ENCODE results near the gene TCTN2.

Gene TCTN2

GRCh38 chr12:123667771-123668170, 3.1 kb upstream of the TCTN2 start:
- no peak overlapping the region for H3K4me3 ChIP-seq (ENCODE audit: insufficient read length, low read depth)
- no peak overlapping the region for H3K9ac ChIP-seq (ENCODE audit: insufficient read length, low read depth)
- peaks cover 9% of the 10 kb centered on the region for H3K27me3 ChIP-seq (ENCODE audit: insufficient read depth, insufficient read length)
- TF ChIP-seq YY1 (IDR thresholded peaks at IDR 0.05; ENCODE audit: insufficient read depth, insufficient read length) (no peak), ZNF274 (IDR thresholded peaks at IDR 0.05; ENCODE audit: low read depth, low read length) (no peak), SUZ12 (IDR thresholded peaks at IDR 0.05; ENCODE audit: extremely low read depth, insufficient read depth, insufficient read length) (no peak)
- no peak for DNase-seq (ENCODE audit: low read depth, low spot score)
- peaks cover 3% of the 10 kb centered on the region for H3K4me1 ChIP-seq (ENCODE audit: insufficient read depth, insufficient read length)
- H3K36me3 ChIP-seq (ENCODE audit: insufficient read depth, insufficient read length, low read length), result peaks cover 6% of the 10 kb centered on the region
- no peaks in the 10 kb centered on the region for H3K9me3 ChIP-seq (ENCODE audit: insufficient read depth, low read length)

- H3K9ac ChIP-seq (ENCODE audit: insufficient read length, low read depth), result peak overlapping the region; percentile 86
- peak overlapping the region; percentile 91 for H3K4me3 ChIP-seq (ENCODE audit: insufficient read length, low read depth)
- no peak for TF ChIP-seq YY1 (IDR thresholded peaks at IDR 0.05; ENCODE audit: insufficient read depth, insufficient read length)
- TF ChIP-seq ZNF274 (IDR thresholded peaks at IDR 0.05; ENCODE audit: low read depth, low read length), result no peak
- no peak for TF ChIP-seq SUZ12 (IDR thresholded peaks at IDR 0.05; ENCODE audit: extremely low read depth, insufficient read depth, insufficient read length)
- H3K36me3 ChIP-seq (ENCODE audit: insufficient read depth, insufficient read length, low read length), result peaks cover 29% of the 10 kb centered on the region
- H3K9me3 ChIP-seq (ENCODE audit: insufficient read depth, low read length), result no peaks in the 10 kb centered on the region
- H3K27me3 ChIP-seq (ENCODE audit: insufficient read depth, insufficient read length), result peaks cover 9% of the 10 kb centered on the region
- DNase-seq (ENCODE audit: low read depth, low spot score), result no peak
- peaks cover 3% of the 10 kb centered on the region for H3K4me1 ChIP-seq (ENCODE audit: insufficient read depth, insufficient read length)
Measured at GRCh38 chr12:123671876-123672275, 963 bp downstream of the TCTN2 start.

GRCh38 chr12:123675436-123675835, 4.5 kb downstream of the TCTN2 start:
- peaks cover 9% of the 10 kb centered on the region for H3K27me3 ChIP-seq (ENCODE audit: insufficient read depth, insufficient read length)
- H3K9me3 ChIP-seq (ENCODE audit: insufficient read depth, low read length), result no peaks in the 10 kb centered on the region
- no peak for DNase-seq (ENCODE audit: low read depth, low spot score)
- peaks cover 43% of the 10 kb centered on the region for H3K36me3 ChIP-seq (ENCODE audit: insufficient read depth, insufficient read length, low read length)
- no peak for TF ChIP-seq SUZ12 (IDR thresholded peaks at IDR 0.05; ENCODE audit: extremely low read depth, insufficient read depth, insufficient read length)
- TF ChIP-seq YY1 (IDR thresholded peaks at IDR 0.05; ENCODE audit: insufficient read depth, insufficient read length), result no peak
- TF ChIP-seq ZNF274 (IDR thresholded peaks at IDR 0.05; ENCODE audit: low read depth, low read length), result no peak
- no peak overlapping the region for H3K9ac ChIP-seq (ENCODE audit: insufficient read length, low read depth)
- peaks cover 3% of the 10 kb centered on the region for H3K4me1 ChIP-seq (ENCODE audit: insufficient read depth, insufficient read length)
- H3K4me3 ChIP-seq (ENCODE audit: insufficient read length, low read depth), result no peak overlapping the region

GRCh38 chr12:123676616-123677320, 5.9 kb downstream of the TCTN2 start:
- no peak for DNase-seq (ENCODE audit: low read depth, low spot score)
- Histone ChIP-seq H3K9ac (ENCODE audit: insufficient read length, low read depth) (no peak overlapping the region), H3K9me3 (ENCODE audit: insufficient read depth, low read length) (no peaks in the 10 kb centered on the region), H3K4me3 (ENCODE audit: insufficient read length, low read depth) (no peak overlapping the region), H3K36me3 (ENCODE audit: insufficient read depth, insufficient read length, low read length) (peaks cover 50% of the 10 kb centered on the region), H3K27me3 (ENCODE audit: insufficient read depth, insufficient read length) (peaks cover 4% of the 10 kb centered on the region), H3K4me1 (ENCODE audit: insufficient read depth, insufficient read length) (peaks cover under 1% of the 10 kb centered on the region)
- no peak for TF ChIP-seq SUZ12 (IDR thresholded peaks at IDR 0.05; ENCODE audit: extremely low read depth, insufficient read depth, insufficient read length)

- Histone ChIP-seq H3K27me3 (ENCODE audit: insufficient read depth, insufficient read length) (no peaks in the 10 kb centered on the region), H3K9me3 (ENCODE audit: insufficient read depth, low read length) (no peaks in the 10 kb centered on the region), H3K9ac (ENCODE audit: insufficient read length, low read depth) (no peak overlapping the region), H3K4me1 (ENCODE audit: insufficient read depth, insufficient read length) (no peaks in the 10 kb centered on the region), H3K4me3 (ENCODE audit: insufficient read length, low read depth) (no peak overlapping the region), H3K36me3 (ENCODE audit: insufficient read depth, insufficient read length, low read length) (peaks cover 48% of the 10 kb centered on the region)
- DNase-seq (ENCODE audit: low read depth, low spot score), result no peak
- TF ChIP-seq SUZ12 (IDR thresholded peaks at IDR 0.05; ENCODE audit: extremely low read depth, insufficient read depth, insufficient read length), result no peak
- no peak for TF ChIP-seq ZNF274 (IDR thresholded peaks at IDR 0.05; ENCODE audit: low read depth, low read length)
- TF ChIP-seq YY1 (IDR thresholded peaks at IDR 0.05; ENCODE audit: insufficient read depth, insufficient read length), result no peak
Measured at GRCh38 chr12:123678981-123679380, 8.1 kb downstream of the TCTN2 start.

- no peak overlapping the region for H3K4me3 ChIP-seq (ENCODE audit: insufficient read length, low read depth)
- TF ChIP-seq ZNF274 (IDR thresholded peaks at IDR 0.05; ENCODE audit: low read depth, low read length) (no peak), SUZ12 (IDR thresholded peaks at IDR 0.05; ENCODE audit: extremely low read depth, insufficient read depth, insufficient read length) (no peak), YY1 (IDR thresholded peaks at IDR 0.05; ENCODE audit: insufficient read depth, insufficient read length) (no peak)
- peaks cover 28% of the 10 kb centered on the region for H3K36me3 ChIP-seq (ENCODE audit: insufficient read depth, insufficient read length, low read length)
- H3K9ac ChIP-seq (ENCODE audit: insufficient read length, low read depth), result no peak overlapping the region
- no peaks in the 10 kb centered on the region for H3K27me3 ChIP-seq (ENCODE audit: insufficient read depth, insufficient read length)
- no peak for DNase-seq (ENCODE audit: low read depth, low spot score)
- H3K9me3 ChIP-seq (ENCODE audit: insufficient read depth, low read length), result no peaks in the 10 kb centered on the region
- H3K4me1 ChIP-seq (ENCODE audit: insufficient read depth, insufficient read length), result no peaks in the 10 kb centered on the region
Measured at GRCh38 chr12:123681605-123682004, 10.7 kb downstream of the TCTN2 start.

GRCh38 chr12:123683964-123684363, 13.1 kb downstream of the TCTN2 start:
- no peak overlapping the region for H3K9ac ChIP-seq (ENCODE audit: insufficient read length, low read depth)
- peaks cover 32% of the 10 kb centered on the region for H3K36me3 ChIP-seq (ENCODE audit: insufficient read depth, insufficient read length, low read length)
- H3K9me3 ChIP-seq (ENCODE audit: insufficient read depth, low read length), result no peaks in the 10 kb centered on the region
- no peak overlapping the region for H3K4me3 ChIP-seq (ENCODE audit: insufficient read length, low read depth)
- no peaks in the 10 kb centered on the region for H3K4me1 ChIP-seq (ENCODE audit: insufficient read depth, insufficient read length)
- TF ChIP-seq ZNF274 (IDR thresholded peaks at IDR 0.05; ENCODE audit: low read depth, low read length), result no peak
- no peak for TF ChIP-seq SUZ12 (IDR thresholded peaks at IDR 0.05; ENCODE audit: extremely low read depth, insufficient read depth, insufficient read length)
- no peak for TF ChIP-seq YY1 (IDR thresholded peaks at IDR 0.05; ENCODE audit: insufficient read depth, insufficient read length)
- no peak for DNase-seq (ENCODE audit: low read depth, low spot score)
- H3K27me3 ChIP-seq (ENCODE audit: insufficient read depth, insufficient read length), result no peaks in the 10 kb centered on the region
